Hematopoietic multipotent progenitor cell treated with erythropoietin and hydrocortisone succinate and interleukin-3 and kit ligand, for 4 days (in vitro differentiated cells): ENCODE results near the gene MFSD12.
"Not testable (repeated sequence)": the region's sequence is repeated elsewhere in the genome, so short reads cannot be mapped to it uniquely, and the experiment has no call there.

Experiments used
- DNase-seq: peaks from one replicate; pipeline ENCODE4 v3.0.0-alpha.2; 2015

Gene MFSD12

DNA sequence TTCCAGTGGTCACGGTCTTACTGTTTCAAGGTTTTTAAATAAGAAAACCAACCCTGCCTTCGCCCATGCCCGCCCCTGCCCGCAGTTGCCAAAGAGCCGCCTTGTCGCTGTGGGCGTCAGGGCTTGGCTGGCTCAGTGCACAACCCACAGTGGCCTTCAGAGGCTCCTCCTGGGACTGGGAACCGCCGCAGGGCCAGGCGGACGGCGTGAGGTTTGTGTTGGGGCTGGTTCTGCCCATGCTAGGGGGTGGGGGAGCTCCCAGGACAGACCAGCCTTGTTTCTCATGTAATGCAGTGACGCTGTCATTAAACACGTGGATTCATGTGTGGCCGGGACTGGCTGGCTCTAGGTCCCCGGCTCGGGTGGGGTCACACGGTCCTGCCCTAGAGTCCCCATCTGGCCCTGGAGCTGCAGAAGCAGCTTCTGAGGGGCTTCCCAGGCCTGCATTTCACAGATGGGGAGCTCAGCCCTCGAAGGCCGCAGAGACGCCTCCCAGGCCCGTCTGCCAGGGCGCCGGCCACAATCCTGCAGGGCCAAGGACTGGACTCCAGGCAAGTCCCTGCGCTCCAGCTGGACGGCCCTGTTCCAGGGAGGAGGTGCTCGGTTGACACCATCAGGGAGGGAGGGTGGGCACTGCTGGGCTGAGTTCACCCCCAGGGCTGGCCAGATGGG, 20.8 kb downstream of the MFSD12 start:
- no peak for DNase-seq

DNA sequence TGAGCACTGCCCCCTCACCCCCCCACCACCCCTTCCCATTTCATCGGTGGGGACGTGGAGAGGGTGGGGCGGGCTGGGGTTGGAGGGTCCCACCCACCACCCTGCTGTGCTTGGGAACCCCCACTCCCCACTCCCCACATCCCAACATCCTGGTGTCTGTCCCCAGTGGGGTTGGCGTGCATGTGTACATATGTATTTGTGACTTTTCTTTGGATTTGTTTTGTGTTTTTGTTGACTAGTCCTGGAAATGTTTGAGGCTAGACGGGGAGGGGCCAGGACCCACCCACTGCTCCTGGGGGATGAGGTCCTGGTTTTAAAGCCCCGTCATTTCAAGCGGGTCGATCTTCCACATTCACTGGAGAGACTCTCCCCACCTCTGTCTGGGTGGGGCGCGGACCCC, 21.4 kb downstream of the MFSD12 start:
- no peak for DNase-seq

GRCh38 chr19:3535563-3535965, 21.8 kb downstream of the MFSD12 start:
- no peak for DNase-seq

DNA sequence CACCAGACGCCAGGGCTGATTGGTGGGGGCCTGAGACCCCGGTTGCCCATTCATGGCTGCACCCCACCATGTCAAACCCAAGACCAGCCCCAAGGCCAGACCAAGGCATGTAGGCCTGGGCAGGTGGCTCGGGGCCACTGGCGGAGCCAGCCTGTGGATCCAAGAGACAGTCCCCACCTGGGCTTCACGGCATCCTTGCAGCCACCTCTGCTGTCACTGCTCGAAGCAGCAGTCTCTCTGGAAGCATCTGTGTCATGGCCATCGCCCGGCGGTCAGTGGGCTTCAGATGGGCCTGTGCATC, 22.2 kb downstream of the MFSD12 start:
- DNase-seq: no peak

DNA sequence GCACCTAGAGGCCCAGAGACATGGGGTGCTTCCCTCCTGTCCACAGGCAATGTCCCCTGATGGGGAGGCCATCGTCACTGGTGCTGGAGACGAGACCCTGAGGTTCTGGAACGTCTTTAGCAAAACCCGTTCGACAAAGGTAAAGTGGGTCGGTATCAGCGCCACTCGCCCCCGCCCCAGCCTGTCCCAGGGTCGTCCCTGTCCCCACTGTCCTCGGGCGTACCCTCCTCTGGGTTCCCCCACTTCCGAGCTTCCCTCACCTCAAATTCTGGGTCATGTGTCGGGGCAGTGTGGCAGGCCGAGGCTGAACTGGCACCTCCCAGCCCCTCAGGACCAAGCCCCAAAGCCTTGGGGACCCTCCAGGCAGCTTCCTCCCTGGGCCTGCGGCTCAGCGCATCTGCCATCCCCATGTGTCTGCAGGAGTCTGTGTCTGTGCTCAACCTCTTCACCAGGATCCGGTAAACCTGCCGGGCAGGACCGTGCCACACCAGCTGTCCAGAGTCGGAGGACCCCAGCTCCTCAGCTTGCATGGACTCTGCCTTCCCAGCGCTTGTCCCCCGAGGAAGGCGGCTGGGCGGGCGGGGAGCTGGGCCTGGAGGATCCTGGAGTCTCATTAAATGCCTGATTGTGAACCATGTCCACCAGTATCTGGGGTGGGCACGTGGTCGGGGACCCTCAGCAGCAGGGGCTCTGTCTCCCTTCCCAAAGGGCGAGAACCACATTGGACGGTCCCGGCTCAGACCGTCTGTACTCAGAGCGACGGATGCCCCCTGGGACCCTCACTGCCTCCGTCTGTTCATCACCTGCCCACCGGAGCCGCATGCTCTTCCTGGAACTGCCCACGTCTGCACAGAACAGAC, 22.8 kb downstream of the MFSD12 start:
- DNase-seq: no peak

DNA sequence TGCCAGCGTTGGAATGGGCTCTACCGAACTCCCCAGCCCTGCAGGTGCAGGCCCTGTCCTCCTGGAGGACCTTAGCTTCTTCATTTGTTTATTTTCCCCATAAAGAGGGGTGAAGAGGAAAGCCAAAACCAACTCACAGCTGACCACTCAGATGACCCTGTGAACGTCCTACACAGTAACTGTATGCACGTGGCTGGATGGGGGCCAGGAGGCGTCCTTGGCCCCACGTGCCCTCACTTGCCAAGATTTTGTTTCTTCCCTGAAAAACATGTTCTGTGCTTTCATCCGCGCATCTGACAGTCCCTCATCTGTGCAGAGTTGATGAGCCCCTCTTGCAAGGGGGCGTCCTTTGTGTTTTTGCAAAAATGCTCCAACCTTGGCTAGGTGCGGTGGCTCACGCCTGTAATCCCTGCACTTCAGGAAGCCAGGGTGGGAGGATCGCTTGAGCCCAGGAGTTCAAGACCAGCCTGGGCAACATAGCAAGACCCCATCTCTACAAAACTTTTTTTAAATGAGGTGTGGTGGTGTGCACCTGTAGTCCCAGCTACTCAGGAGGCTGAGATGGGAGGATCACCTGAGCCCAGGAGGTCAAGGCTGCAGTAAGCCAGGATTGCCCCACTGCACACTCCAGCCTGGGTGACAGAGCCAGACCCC, 23.7 kb downstream of the MFSD12 start:
- no peak for DNase-seq

GRCh38 chr19:3533033-3533432, 24.4 kb downstream of the MFSD12 start:
- DNase-seq: no peak

DNA sequence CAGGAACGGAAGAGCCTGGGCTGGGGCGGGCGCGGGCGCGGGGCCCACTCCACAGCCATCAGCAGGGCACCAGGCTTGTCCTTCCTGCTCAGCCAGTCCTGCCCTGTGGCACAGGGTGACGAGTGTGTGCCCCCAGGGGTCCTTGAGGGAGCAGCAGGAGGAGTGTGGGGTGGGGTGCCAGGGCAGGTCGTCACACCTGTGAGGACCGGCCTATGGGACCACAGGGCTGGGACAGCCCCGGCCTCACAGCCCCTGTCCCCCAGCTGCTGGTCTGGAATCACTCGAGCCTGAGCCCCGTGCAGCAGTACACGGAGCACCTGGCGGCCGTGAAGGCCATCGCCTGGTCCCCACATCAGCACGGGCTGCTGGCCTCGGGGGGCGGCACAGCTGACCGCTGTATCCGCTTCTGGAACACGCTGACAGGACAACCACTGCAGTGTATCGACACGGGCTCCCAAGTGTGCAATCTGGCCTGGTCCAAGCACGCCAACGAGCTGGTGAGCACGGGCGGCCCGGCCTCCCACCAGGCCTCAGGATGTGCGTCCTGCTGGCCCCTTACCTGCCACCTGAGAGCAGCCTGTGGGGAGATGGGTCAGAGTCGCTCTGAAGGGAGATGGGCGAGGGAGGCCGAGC, 25.1 kb downstream of the MFSD12 start:
- no peak for DNase-seq

- DNase-seq: no peak
Observed at GRCh38 chr19:3531716-3532115, 25.7 kb downstream of the MFSD12 start.

DNA sequence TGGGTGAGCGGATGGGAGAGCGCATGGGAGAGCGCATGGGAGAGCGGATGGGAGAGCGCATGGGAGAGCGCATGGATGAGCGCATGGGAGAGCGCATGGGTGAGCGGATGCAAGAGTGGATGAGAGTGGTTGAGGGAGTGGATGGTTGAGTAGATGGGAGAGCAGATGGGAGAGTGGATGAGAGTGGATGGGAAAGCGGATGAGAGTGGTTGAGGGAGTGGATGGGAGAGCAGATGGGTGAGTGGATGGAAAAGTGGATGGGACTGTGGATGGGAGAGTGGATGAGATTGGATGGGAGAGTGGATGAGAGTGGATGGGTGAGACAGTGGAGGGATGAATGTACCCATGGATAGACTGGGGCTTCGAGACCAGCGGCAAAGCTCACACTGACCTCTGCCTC, 27.0 kb downstream of the MFSD12 start:
- DNase-seq: no peak

- DNase-seq: not testable (repeated sequence)
Observed at GRCh38 chr19:3529299-3529698, 28.1 kb downstream of the MFSD12 start.

- no peak for DNase-seq
Observed at GRCh38 chr19:3528539-3529211, 28.7 kb downstream of the MFSD12 start.

DNA sequence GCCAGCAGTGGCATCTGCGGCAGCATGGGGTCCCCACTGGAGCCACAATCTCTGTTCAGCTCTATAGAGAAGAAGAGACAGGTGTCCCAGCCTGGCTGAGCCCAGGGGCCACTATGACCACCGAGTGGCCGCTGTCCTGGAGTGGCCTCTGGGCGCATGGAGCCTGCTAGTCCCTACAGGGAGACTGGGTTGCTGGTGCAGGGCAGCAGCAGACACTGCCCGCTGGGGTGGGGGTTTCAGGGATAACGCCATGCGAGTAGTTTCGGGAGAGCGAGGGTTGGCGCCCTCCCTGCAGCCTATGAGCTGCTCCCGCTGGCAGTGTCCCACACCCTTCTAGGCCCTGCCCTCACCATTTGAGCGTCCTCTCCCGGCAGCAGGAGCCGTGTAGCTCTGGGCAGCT, 29.3 kb downstream of the MFSD12 start:
- DNase-seq: no peak

GRCh38 chr19:3527238-3527910, 30.0 kb downstream of the MFSD12 start:
- DNase-seq: no peak

DNA sequence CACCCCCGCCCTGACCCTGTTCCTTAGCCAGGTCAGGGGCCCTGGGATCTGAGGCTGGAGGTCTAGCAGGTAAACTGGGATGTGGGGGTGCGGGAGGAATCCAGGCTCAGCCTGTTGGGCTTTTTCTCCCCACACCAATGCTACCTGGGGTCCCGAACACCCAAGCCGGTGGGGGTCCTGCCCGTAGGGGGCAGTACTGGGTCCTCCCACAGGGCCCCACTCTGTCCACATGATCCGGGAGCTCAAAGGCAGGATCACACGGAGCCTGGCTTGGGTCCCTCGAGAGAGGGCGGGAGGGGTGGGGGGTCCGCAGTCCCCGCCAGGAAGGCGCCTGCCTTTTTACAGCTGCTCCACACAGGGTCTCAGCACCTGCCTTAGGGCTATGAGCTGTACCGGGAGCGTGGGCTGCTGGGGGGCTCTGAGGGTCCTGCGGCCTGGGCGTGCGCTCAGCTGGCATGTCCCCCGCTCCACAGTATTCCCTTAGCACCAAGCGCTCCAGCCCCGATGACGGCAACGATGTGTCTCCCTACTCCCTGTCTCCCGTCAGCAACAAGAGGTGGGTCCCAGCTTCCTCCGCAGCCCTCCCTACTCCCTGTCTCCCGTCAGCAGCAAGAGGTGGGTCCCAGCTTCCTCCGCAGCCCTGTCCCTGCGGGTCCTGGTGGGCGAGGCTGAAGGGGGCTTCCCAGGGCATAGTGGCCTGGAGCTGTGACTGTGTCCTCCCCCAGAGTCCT, 30.7 kb downstream of the MFSD12 start:
- no peak for DNase-seq

GRCh38 chr19:3524904-3525451, 32.4 kb downstream of the MFSD12 start:
- DNase-seq: no peak

DNA sequence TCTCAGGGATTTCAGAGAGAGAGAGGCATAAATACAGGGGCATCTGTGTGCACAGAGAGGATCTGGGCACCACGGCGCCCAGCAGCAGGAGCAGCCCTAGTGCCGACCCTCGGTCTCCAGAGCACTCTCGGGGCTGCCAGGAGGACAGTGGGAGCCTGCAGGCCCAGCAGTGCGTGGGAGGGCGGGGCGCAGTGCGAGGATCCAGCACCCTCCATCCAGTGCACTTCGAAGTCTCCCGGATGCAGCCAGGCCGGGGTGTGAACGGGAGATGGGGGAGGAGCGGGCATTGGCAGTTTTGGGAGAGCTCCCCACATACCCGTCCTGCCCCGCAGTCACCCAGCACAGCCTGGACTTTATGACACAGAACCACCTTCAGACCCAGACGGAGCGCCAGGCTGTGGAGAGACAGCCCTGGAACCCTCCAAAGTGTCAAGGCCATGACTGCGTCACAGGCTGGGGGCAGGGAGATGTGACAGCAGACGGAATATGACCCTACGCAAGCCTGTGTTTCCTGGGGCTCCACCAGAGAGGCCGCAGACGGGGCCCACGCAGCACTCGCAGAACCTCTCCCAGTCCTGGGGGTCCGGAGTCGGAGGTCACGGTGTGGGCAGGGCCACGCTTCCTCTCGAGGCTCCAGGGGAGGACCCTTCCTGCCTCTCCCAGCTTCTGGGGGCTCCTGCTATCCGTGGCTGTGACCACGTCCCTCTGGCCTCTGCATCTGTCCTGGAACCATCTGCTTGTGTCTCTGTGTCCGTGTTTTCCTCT, 33.1 kb downstream of the MFSD12 start:
- no peak for DNase-seq

GRCh38 chr19:3523361-3524077, 33.9 kb downstream of the MFSD12 start:
- no peak for DNase-seq

- no peak for DNase-seq
Observed at GRCh38 chr19:3522421-3523360, 34.7 kb downstream of the MFSD12 start.
